GM23338 (cell line): Measurements from ENCODE around the gene TSPEAR. TPM values are rescaled to one million over a fixed set of nuclear protein-coding genes. Genes with fewer than 3 reads are reported as not detected.

Experiments
- ATAC-seq: fragments of 200-7000 bp; cut with Tn5 transposase; 3 replicates; pipeline ENCODE4 v1.9.1; 2020
- DNase-seq: peaks from one replicate; pipeline ENCODE4 v3.0.0-alpha.2; 2015; ENCODE audit warnings: low spot score
- H2AFZ ChIP-seq: fragments of 200-600 bp; sonication (generic); 2 replicates; pipeline ENCODE4 v1.8.0; 2016; ENCODE audit warnings: antibody characterized with exemption, mild to moderate bottlenecking, moderate library complexity
- H3F3A ChIP-seq: fragments of 200-600 bp; sonication (generic); replicated peaks from 2 replicates; pipeline ENCODE4 v1.8.0; 2017; ENCODE audit warnings: antibody characterized with exemption, mixed run types, low read depth
- H3K27ac ChIP-seq: fragments of 200-600 bp; sonication (generic); 2 replicates; pipeline ENCODE4 v1.6.1; 2016; ENCODE audit warnings: low read depth
- H3K27me3 ChIP-seq: fragments of 200-600 bp; sonication (generic); 2 replicates; pipeline ENCODE4 v1.8.0; 2016; ENCODE audit warnings: mild to moderate bottlenecking, mixed run types, moderate library complexity; ENCODE audit not compliant: insufficient read depth
- H3K36me3 ChIP-seq: fragments of 200-600 bp; sonication (generic); 2 replicates; pipeline ENCODE4 v1.8.0; 2016; ENCODE audit warnings: mild to moderate bottlenecking; ENCODE audit not compliant: insufficient read depth
- H3K4me1 ChIP-seq: fragments of 200-600 bp; sonication (generic); 2 replicates; pipeline ENCODE4 v1.8.0; 2016; ENCODE audit warnings: mild to moderate bottlenecking, moderate library complexity; ENCODE audit not compliant: insufficient read depth
- H3K4me2 ChIP-seq: fragments of 200-600 bp; sonication (generic); 2 replicates; pipeline ENCODE4 v1.7.1; 2017; ENCODE audit warnings: mixed run types
- H3K4me3 ChIP-seq: fragments of 200-600 bp; sonication (generic); 2 replicates; pipeline ENCODE4 v1.6.1; 2016; ENCODE audit warnings: mixed run types
- H3K79me2 ChIP-seq: fragments of 200-600 bp; sonication (generic); replicated peaks from 2 replicates; pipeline ENCODE4 v1.8.0; 2017; ENCODE audit warnings: mild to moderate bottlenecking; ENCODE audit not compliant: insufficient read depth
- H3K9me2 ChIP-seq: fragments of 200-600 bp; sonication (generic); 2 replicates; pipeline ENCODE4 v1.8.0; 2017; ENCODE audit not compliant: insufficient read depth
- H4K20me1 ChIP-seq: fragments of 200-600 bp; sonication (generic); replicated peaks from 2 replicates; pipeline ENCODE4 v1.8.0; 2017; ENCODE audit warnings: mild to moderate bottlenecking; ENCODE audit not compliant: insufficient read depth
- H3K27ac Mint-ChIP-seq: 2 replicates; pipeline ENCODE4 v1.8.0; 2020; ENCODE audit warnings: inconsistent platforms, mild to moderate bottlenecking, moderate library complexity, mixed read lengths
- H3K27me3 Mint-ChIP-seq: 3 replicates; pipeline ENCODE4 v1.8.0; 2022; ENCODE audit warnings: low read depth, mild to moderate bottlenecking, moderate library complexity, mixed read lengths, inconsistent platforms; ENCODE audit not compliant: insufficient read depth, poor library complexity
- H3K36me3 Mint-ChIP-seq: 3 replicates; pipeline ENCODE4 v1.8.0; 2021; ENCODE audit warnings: low read depth, mild to moderate bottlenecking, inconsistent platforms, moderate library complexity, mixed read lengths
- H3K4me1 Mint-ChIP-seq: 3 replicates; pipeline ENCODE4 v1.8.0; 2020; ENCODE audit warnings: mild to moderate bottlenecking, inconsistent platforms, mixed read lengths
- H3K4me3 Mint-ChIP-seq: 3 replicates; pipeline ENCODE4 v1.8.0; 2021; ENCODE audit warnings: moderate library complexity, mild to moderate bottlenecking, inconsistent platforms, mixed read lengths
- H3K9me3 Mint-ChIP-seq: 3 replicates; pipeline ENCODE4 v1.8.0; 2020; ENCODE audit warnings: moderate library complexity, mild to moderate bottlenecking, inconsistent platforms, mixed read lengths
- ETS1 ChIP-seq: IDR thresholded peaks from 2 replicates; pipeline ENCODE4 v1.6.1; 2016; ENCODE audit warnings: antibody characterized with exemption
- JUNB ChIP-seq: IDR thresholded peaks from one replicate; pipeline ENCODE4 v1.6.1; 2016; ENCODE audit warnings: antibody characterized with exemption; ENCODE audit not compliant: unreplicated experiment
- POLR2AphosphoS5 ChIP-seq: IDR thresholded peaks from 2 replicates; pipeline ENCODE4 v1.6.1; 2016; ENCODE audit warnings: antibody characterized with exemption, low read depth
- REST ChIP-seq: IDR thresholded peaks from one replicate; pipeline ENCODE4 v1.6.1; 2018; ENCODE audit warnings: antibody characterized with exemption; ENCODE audit not compliant: unreplicated experiment
- ZNF114 ChIP-seq: fragments of 250-450 bp; sonication (Bioruptor Pico); IDR thresholded peaks from 2 replicates; pipeline ENCODE4 v1.5.0; 2020; ENCODE audit warnings: mild to moderate bottlenecking, moderate library complexity
- ZNF462 ChIP-seq: fragments of 250-450 bp; sonication (Bioruptor Pico); IDR thresholded peaks from 2 replicates; pipeline ENCODE4 v1.5.0; 2020; ENCODE audit warnings: mild to moderate bottlenecking, moderate library complexity
- polyA plus RNA-seq: library from polyadenylated mRNA; unstranded; fragments of >200 nt; fragmentation: Nextera tagmentation; extraction: Ambion mirVana; gene quantifications from 2 replicates; pipeline ENCODE4 v1.2.1, GENCODE V29; 2016
- total RNA-seq: library from RNA; depleted of rRNA; stranded (reverse); fragments of >200 nt; shearing (Covaris generic); gene quantifications from 2 replicates; pipeline ENCODE4 v1.2.3, GENCODE V29; 2014

The TSPEAR gene
- total and polyA plus RNA-seq, 2 experiments from 2014 or later = 0.35 to 0.92 TPM

GRCh38 chr21:44702973-44703730, 8.2 kb downstream of the TSPEAR start:
- H3K9me3 Mint-ChIP-seq = peaks cover 2% of the 10 kb centered on the region; the same call in 1 of the 3 replicates
- DNase-seq (no peak), ATAC-seq (0 out of 3 replicates have a peak, but pooled peaks have one; percentile 1)
- Histone ChIP-seq H3K9me2 (no peaks in the 10 kb centered on the region), H3K27me3 (peaks cover 28% of the 10 kb centered on the region), H3K36me3 (no peaks in the 10 kb centered on the region), H3K4me1 (peaks cover 45% of the 10 kb centered on the region), H3F3A (0 out of 2 replicates have a peak, but pooled peaks cover 11% of the 10 kb centered on the region), H3K4me3 (no peak overlapping the region; the same call in 1 of the 2 replicates), H3K4me2 (peak overlapping the region; percentile 76; the same call in 1 of the 2 replicates), H3K27ac (no peak overlapping the region), H3K79me2 (no peaks in the 10 kb centered on the region), H2AFZ (no peak overlapping the region), H4K20me1 (no peaks in the 10 kb centered on the region)
- H3K36me3 Mint-ChIP-seq = no peaks in the 10 kb centered on the region
- H3K4me1 Mint-ChIP-seq = peaks cover 72% of the 10 kb centered on the region
- no peak overlapping the region for H3K4me3 Mint-ChIP-seq
- TF ChIP-seq REST = no peak
- H3K27ac Mint-ChIP-seq = peak overlapping the region; percentile 22; the same call in 1 of the 2 replicates
- H3K27me3 Mint-ChIP-seq = peaks cover 40% of the 10 kb centered on the region

- Histone ChIP-seq H3K9me2 (no peaks in the 10 kb centered on the region), H4K20me1 (no peaks in the 10 kb centered on the region), H3F3A (0 out of 2 replicates have a peak, but pooled peaks cover 11% of the 10 kb centered on the region), H3K27me3 (peaks cover 20% of the 10 kb centered on the region), H3K79me2 (no peaks in the 10 kb centered on the region), H3K4me2 (peak overlapping the region; percentile 76; the same call in 1 of the 2 replicates), H3K27ac (no peak overlapping the region), H3K36me3 (no peaks in the 10 kb centered on the region), H3K4me1 (peaks cover 43% of the 10 kb centered on the region), H2AFZ (no peak overlapping the region), H3K4me3 (no peak overlapping the region)
- H3K27ac Mint-ChIP-seq = peak overlapping the region; percentile 22; the same call in 1 of the 2 replicates
- peaks cover 2% of the 10 kb centered on the region; the same call in 1 of the 3 replicates for H3K9me3 Mint-ChIP-seq
- TF ChIP-seq ETS1 (no peak), ZNF462 (CRISPR knock-in tag) (no peak), JUNB (no peak), ZNF114 (CRISPR knock-in tag) (no peak), POLR2AphosphoS5 (no peak)
- no peak overlapping the region; the same call in 2 of the 3 replicates for H3K4me3 Mint-ChIP-seq
- ATAC-seq (no peak), DNase-seq (no peak)
- peaks cover 73% of the 10 kb centered on the region for H3K4me1 Mint-ChIP-seq
- H3K36me3 Mint-ChIP-seq = no peaks in the 10 kb centered on the region
- H3K27me3 Mint-ChIP-seq = peaks cover 36% of the 10 kb centered on the region
Observed at GRCh38 chr21:44702111-44702972, 9.0 kb downstream of the TSPEAR start.
